DOHH2 (cell line): ENCODE results near the gene ZNF683.

Experiments used
- H3F3A ChIP-seq: fragments of 200-600 bp; sonication (generic), shearing (Covaris generic); 2 replicates; pipeline ENCODE4 v1.6.0; 2016; ENCODE audit warnings: antibody characterized with exemption, mild to moderate bottlenecking; ENCODE audit not compliant: control insufficient read depth, insufficient read depth
- H3K27ac ChIP-seq: fragments of 200-600 bp; sonication (generic); 2 replicates; pipeline ENCODE4 v1.5.1; 2014; ENCODE audit warnings: low read depth, mild to moderate bottlenecking, low read length, moderate library complexity
- H3K27me3 ChIP-seq: fragments of 200-600 bp; sonication (generic); 2 replicates; pipeline ENCODE4 v1.6.1; 2014; ENCODE audit warnings: mild to moderate bottlenecking, low read length, mixed read lengths; ENCODE audit not compliant: control insufficient read depth
- H3K36me3 ChIP-seq: fragments of 200-600 bp; sonication (generic); 2 replicates; pipeline ENCODE4 v1.6.1; 2014; ENCODE audit warnings: mild to moderate bottlenecking, low read length, moderate library complexity, mixed read lengths; ENCODE audit not compliant: control insufficient read depth
- H3K4me1 ChIP-seq: fragments of 200-600 bp; sonication (generic); 2 replicates; pipeline ENCODE4 v1.6.1; 2014; ENCODE audit warnings: mild to moderate bottlenecking, low read length, mixed read lengths; ENCODE audit not compliant: control insufficient read depth
- H3K4me2 ChIP-seq: fragments of 200-600 bp; sonication (generic); 2 replicates; pipeline ENCODE4 v1.6.0; 2014; ENCODE audit warnings: mild to moderate bottlenecking, low read length, moderate library complexity
- H3K4me3 ChIP-seq: fragments of 200-600 bp; sonication (generic); 2 replicates; pipeline ENCODE4 v1.5.1; 2014; ENCODE audit warnings: mild to moderate bottlenecking, low read length, mixed read lengths
- H3K79me2 ChIP-seq: fragments of 200-600 bp; sonication (generic); 2 replicates; pipeline ENCODE4 v1.6.1; 2014; ENCODE audit warnings: mild to moderate bottlenecking, low read length, mixed read lengths; ENCODE audit not compliant: control insufficient read depth
- H3K9me2 ChIP-seq: fragments of 200-600 bp; sonication (generic); replicated peaks from 2 replicates; pipeline ENCODE4 v1.6.1; 2014; ENCODE audit warnings: mild to moderate bottlenecking, low read length, mixed read lengths; ENCODE audit not compliant: control insufficient read depth
- H3K9me3 ChIP-seq: fragments of 200-600 bp; sonication (generic); 2 replicates; pipeline ENCODE4 v1.6.1; 2014; ENCODE audit warnings: antibody characterized with exemption, low read length, mixed read lengths; ENCODE audit not compliant: control insufficient read depth, insufficient read depth
- H4K20me1 ChIP-seq: fragments of 200-600 bp; sonication (generic); 2 replicates; pipeline ENCODE4 v1.6.0; 2014; ENCODE audit warnings: low read depth, mild to moderate bottlenecking, antibody characterized with exemption, low read length, moderate library complexity; ENCODE audit not compliant: control insufficient read depth, insufficient read depth
- CTCF ChIP-seq: fragments of 200-600 bp; sonication (generic); IDR thresholded peaks from one replicate; pipeline ENCODE4 v1.5.1; 2014; ENCODE audit warnings: antibody characterized with exemption, mild to moderate bottlenecking, low read depth, low read length; ENCODE audit not compliant: poor library complexity, severe bottlenecking
- EZH2phosphoT487 ChIP-seq: fragments of 200-600 bp; sonication (generic); IDR thresholded peaks from 2 replicates; pipeline ENCODE4 v1.6.1; 2017; ENCODE audit warnings: borderline replicate concordance, mild to moderate bottlenecking, antibody characterized with exemption, low read length, moderate library complexity, mixed read lengths

ZNF683 gene

GRCh38 chr1:26413031-26413430, 40.5 kb upstream of the ZNF683 start:
- H3K4me3 ChIP-seq = no peak overlapping the region
- peaks cover 15% of the 10 kb centered on the region for H3K4me1 ChIP-seq
- no peaks in the 10 kb centered on the region for H3K9me2 ChIP-seq
- no peak overlapping the region for H3K27ac ChIP-seq
- H3K36me3 ChIP-seq = no peaks in the 10 kb centered on the region
- H4K20me1 ChIP-seq = no peaks in the 10 kb centered on the region
- no peak for TF ChIP-seq CTCF
- TF ChIP-seq EZH2phosphoT487 = no peak
- no peaks in the 10 kb centered on the region for H3K79me2 ChIP-seq
- no peak overlapping the region for H3K4me2 ChIP-seq
- H3K27me3 ChIP-seq = peaks cover 74% of the 10 kb centered on the region
- no peaks in the 10 kb centered on the region for H3K9me3 ChIP-seq
- H3F3A ChIP-seq = no peaks in the 10 kb centered on the region

DNA sequence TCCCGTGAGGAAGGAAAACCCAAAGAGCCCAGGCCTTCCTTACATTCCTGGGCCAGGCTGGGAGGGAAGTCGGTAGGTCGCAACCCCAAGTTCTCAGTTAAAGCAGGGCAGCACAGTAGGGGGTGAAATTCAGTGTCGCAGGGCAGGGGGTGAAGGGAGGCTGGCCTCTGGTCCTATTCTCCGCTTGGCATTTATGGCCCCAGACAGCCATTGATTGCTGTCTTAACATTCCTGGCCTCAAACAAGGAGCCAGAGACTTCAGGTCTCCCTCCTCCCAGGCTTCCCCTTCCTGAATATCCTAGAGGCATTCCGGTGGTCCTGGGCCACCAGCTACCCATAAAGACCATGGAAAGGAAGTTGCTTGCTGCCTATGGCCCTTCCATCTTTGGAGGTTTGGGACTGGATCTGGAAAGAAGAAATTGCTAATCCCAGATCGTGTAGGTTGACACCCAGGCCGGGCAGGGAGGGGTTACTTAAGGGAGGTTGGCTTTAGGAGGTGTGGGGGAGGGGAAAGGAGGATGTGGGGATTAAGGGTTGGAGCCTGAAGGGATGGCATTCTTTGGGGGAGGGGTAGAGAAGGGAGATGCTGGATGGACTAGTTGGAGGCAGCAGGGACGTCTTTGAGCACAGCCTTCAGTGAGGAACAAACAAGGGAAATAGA, 39.8 kb upstream of the ZNF683 start:
- no peak overlapping the region for H3K27ac ChIP-seq
- no peaks in the 10 kb centered on the region for H3F3A ChIP-seq
- H3K4me1 ChIP-seq = peaks cover 15% of the 10 kb centered on the region

GRCh38 chr1:26411624-26412074, 39.1 kb upstream of the ZNF683 start:
- Histone ChIP-seq H3K36me3 (no peaks in the 10 kb centered on the region), H3K27me3 (peaks cover 75% of the 10 kb centered on the region), H3K27ac (no peak overlapping the region), H3K4me2 (no peak overlapping the region), H3K79me2 (no peaks in the 10 kb centered on the region), H3K4me3 (no peak overlapping the region), H3K9me2 (no peaks in the 10 kb centered on the region), H3K9me3 (no peaks in the 10 kb centered on the region), H4K20me1 (no peaks in the 10 kb centered on the region), H3F3A (no peaks in the 10 kb centered on the region), H3K4me1 (peaks cover 15% of the 10 kb centered on the region)
- TF ChIP-seq EZH2phosphoT487 (no peak), CTCF (no peak)

More for the DNA sequence above, 39.8 kb upstream of the ZNF683 start:
- Histone ChIP-seq H4K20me1 (no peaks in the 10 kb centered on the region), H3K36me3 (no peaks in the 10 kb centered on the region), H3K4me3 (no peak overlapping the region), H3K79me2 (no peaks in the 10 kb centered on the region), H3K4me2 (no peak overlapping the region), H3K27me3 (peaks cover 76% of the 10 kb centered on the region), H3K9me3 (no peaks in the 10 kb centered on the region), H3K9me2 (no peaks in the 10 kb centered on the region)
- TF ChIP-seq CTCF (no peak), EZH2phosphoT487 (no peak)
